Karpas-422 (cell line): Measurements from ENCODE around the gene EEPD1. TPM values are rescaled to one million over a fixed set of nuclear protein-coding genes. Genes with fewer than 3 reads are reported as not detected.

ENCODE experiments used
- DNase-seq: peaks from one replicate; pipeline ENCODE4 v3.0.0-alpha.2; 2015
- H2AFZ ChIP-seq: fragments of 200-600 bp; sonication (generic); 2 replicates; pipeline ENCODE4 v1.6.1; 2014; ENCODE audit warnings: antibody characterized with exemption, low read length, mixed read lengths
- H3K27ac ChIP-seq: fragments of 200-600 bp; sonication (generic); 2 replicates; pipeline ENCODE4 v1.5.1; 2014; ENCODE audit warnings: mild to moderate bottlenecking, low read length, moderate library complexity
- H3K27me3 ChIP-seq: fragments of 200-600 bp; sonication (generic); 2 replicates; pipeline ENCODE4 v1.6.1; 2014; ENCODE audit warnings: low read length, mixed read lengths
- H3K36me3 ChIP-seq: fragments of 200-600 bp; sonication (generic); 2 replicates; pipeline ENCODE4 v1.6.1; 2014; ENCODE audit warnings: low read length, mixed read lengths; ENCODE audit not compliant: insufficient read depth
- H3K4me1 ChIP-seq: fragments of 200-600 bp; sonication (generic); 2 replicates; pipeline ENCODE4 v1.6.1; 2014; ENCODE audit warnings: mild to moderate bottlenecking, low read length, mixed read lengths
- H3K4me2 ChIP-seq: fragments of 200-600 bp; sonication (generic); 2 replicates; pipeline ENCODE4 v1.6.1; 2014; ENCODE audit warnings: low read length, low read depth, mild to moderate bottlenecking; ENCODE audit not compliant: poor library complexity, severe bottlenecking
- H3K4me3 ChIP-seq: fragments of 200-600 bp; sonication (generic); 2 replicates; pipeline ENCODE4 v1.5.1; 2014; ENCODE audit warnings: mild to moderate bottlenecking, antibody characterized with exemption, low read length, mixed read lengths
- H3K79me2 ChIP-seq: fragments of 200-600 bp; sonication (generic); 2 replicates; pipeline ENCODE4 v1.6.1; 2014; ENCODE audit warnings: mild to moderate bottlenecking, low read length, mixed read lengths
- H3K9ac ChIP-seq: fragments of 200-600 bp; sonication (generic); 2 replicates; pipeline ENCODE4 v1.6.0; 2014; ENCODE audit warnings: low read length
- H3K9me2 ChIP-seq: fragments of 200-600 bp; sonication (generic), shearing (Covaris generic); replicated peaks from 2 replicates; pipeline ENCODE4 v1.6.0; 2014; ENCODE audit warnings: mild to moderate bottlenecking, low read length, moderate library complexity; ENCODE audit not compliant: insufficient read depth
- H3K9me3 ChIP-seq: fragments of 300-700, 200-600 bp; sonication (generic); 2 replicates; pipeline ENCODE4 v1.6.1; 2014; ENCODE audit warnings: low read length, mixed read lengths
- H4K20me1 ChIP-seq: fragments of 200-600 bp; sonication (generic); 2 replicates; pipeline ENCODE4 v1.6.1; 2014; ENCODE audit warnings: mild to moderate bottlenecking, antibody characterized with exemption, low read length, low read depth; ENCODE audit not compliant: insufficient read depth
- total RNA-seq: library from RNA; depleted of rRNA; stranded (reverse); fragments of >200 nt; shearing (Covaris generic); gene quantifications from 2 replicates; pipeline ENCODE4 v1.2.3, GENCODE V29; 2014; ENCODE audit warnings: low replicate concordance

EEPD1 gene
- total RNA-seq, 1 experiment from 2014 or later, result 28.8 TPM

DNA sequence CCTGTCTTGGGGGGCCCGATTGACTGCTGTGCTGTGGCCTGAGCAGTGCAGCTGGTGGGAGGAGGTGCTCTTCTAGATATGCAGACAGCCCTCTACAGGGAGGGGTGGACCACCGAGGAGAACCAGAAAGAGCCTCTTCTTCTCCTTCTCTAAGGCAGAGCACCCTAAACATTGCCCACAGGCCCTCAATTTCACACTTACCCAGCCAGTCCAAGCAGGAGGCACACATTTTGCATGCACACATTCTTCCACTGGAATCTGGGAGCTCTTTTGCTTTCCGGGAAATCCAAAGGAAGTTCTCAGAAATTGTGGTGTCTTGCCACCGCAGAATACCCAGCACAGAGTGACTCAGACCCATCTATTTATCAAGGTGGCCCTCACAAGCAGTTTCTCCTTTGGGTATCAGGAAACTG lies 45.8 kb downstream of the EEPD1 start:
- Histone ChIP-seq H3K4me3 (no peak overlapping the region), H3K27me3 (no peaks in the 10 kb centered on the region), H2AFZ (no peak overlapping the region), H3K27ac (peak overlapping the region; percentile 63), H3K9me3 (no peaks in the 10 kb centered on the region), H3K79me2 (peaks cover 84% of the 10 kb centered on the region), H3K4me2 (no peak overlapping the region), H3K4me1 (peaks cover 69% of the 10 kb centered on the region), H3K9ac (0 out of 2 replicates have a peak overlapping the region, but pooled peaks have one; percentile 13), H3K9me2 (no peaks in the 10 kb centered on the region), H4K20me1 (no peaks in the 10 kb centered on the region), H3K36me3 (peaks cover 20% of the 10 kb centered on the region)
- no peak for DNase-seq

- Histone ChIP-seq H3K4me1 (peaks cover 69% of the 10 kb centered on the region), H3K79me2 (peaks cover 84% of the 10 kb centered on the region), H4K20me1 (no peaks in the 10 kb centered on the region), H3K9me2 (no peaks in the 10 kb centered on the region), H3K9ac (no peak overlapping the region), H3K27me3 (no peaks in the 10 kb centered on the region), H2AFZ (no peak overlapping the region), H3K27ac (peak overlapping the region; percentile 63), H3K36me3 (peaks cover 15% of the 10 kb centered on the region), H3K9me3 (no peaks in the 10 kb centered on the region), H3K4me3 (no peak overlapping the region), H3K4me2 (no peak overlapping the region)
- no peak for DNase-seq
These were observed 46.3 kb downstream of the EEPD1 start for GRCh38 chr7:36199329-36199728.

- Histone ChIP-seq H2AFZ (no peak overlapping the region), H3K27ac (peak overlapping the region; percentile 31; the same call in 1 of the 2 replicates), H4K20me1 (no peaks in the 10 kb centered on the region), H3K4me1 (peaks cover 70% of the 10 kb centered on the region), H3K9ac (no peak overlapping the region), H3K9me3 (no peaks in the 10 kb centered on the region), H3K4me3 (no peak overlapping the region), H3K9me2 (no peaks in the 10 kb centered on the region), H3K4me2 (no peak overlapping the region), H3K79me2 (peaks cover 84% of the 10 kb centered on the region), H3K36me3 (0 out of 2 replicates have a peak, but pooled peaks cover 3% of the 10 kb centered on the region), H3K27me3 (no peaks in the 10 kb centered on the region)
- DNase-seq, result no peak
These were observed 48.2 kb downstream of the EEPD1 start for GRCh38 chr7:36201122-36201723.

- Histone ChIP-seq H2AFZ (no peak overlapping the region), H3K9me3 (no peaks in the 10 kb centered on the region), H3K9ac (no peak overlapping the region), H3K79me2 (peaks cover 94% of the 10 kb centered on the region), H4K20me1 (no peaks in the 10 kb centered on the region), H3K36me3 (0 out of 2 replicates have a peak, but pooled peaks cover 3% of the 10 kb centered on the region), H3K4me1 (peaks cover 82% of the 10 kb centered on the region), H3K27me3 (no peaks in the 10 kb centered on the region), H3K27ac (peak overlapping the region; percentile 31; the same call in 1 of the 2 replicates), H3K4me3 (no peak overlapping the region), H3K4me2 (no peak overlapping the region), H3K9me2 (no peaks in the 10 kb centered on the region)
- DNase-seq, result no peak
These were observed 49.3 kb downstream of the EEPD1 start for GRCh38 chr7:36202398-36202797.

DNA sequence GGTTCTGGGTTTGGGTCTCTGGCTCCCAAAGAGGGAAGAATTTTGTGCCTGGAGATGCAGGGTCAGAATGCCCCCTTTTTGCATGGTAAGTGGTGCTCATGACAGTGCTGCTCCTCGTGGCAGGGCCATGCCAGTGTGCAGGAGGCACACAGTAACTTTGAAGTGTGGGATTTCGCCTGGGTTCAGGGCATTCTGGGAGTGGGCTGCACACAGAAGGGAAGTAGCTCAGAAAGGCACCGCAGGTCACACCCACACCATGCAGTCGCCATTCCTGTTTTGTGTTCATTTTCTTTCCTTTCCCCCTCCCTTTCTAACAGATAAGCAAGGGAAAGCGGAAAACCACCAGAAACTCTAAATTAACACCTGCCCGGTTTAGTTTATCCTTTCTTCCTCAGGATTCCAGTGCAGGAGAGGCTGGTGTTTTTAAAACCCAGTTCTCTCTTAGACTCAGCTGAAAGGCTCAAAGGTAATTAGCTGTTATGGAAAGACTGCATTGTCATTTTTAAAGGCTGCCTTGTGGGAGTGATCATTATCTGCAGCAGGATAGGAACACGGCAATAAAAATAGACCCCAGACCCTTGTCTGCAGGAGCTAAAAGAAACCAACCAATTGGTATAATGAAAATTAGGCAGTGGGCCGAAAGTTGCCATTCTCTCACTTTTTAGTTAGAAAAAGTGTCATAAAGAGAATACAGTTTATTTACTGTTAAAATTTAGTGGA lies 50.2 kb downstream of the EEPD1 start:
- H3K4me1 ChIP-seq, result peaks cover 88% of the 10 kb centered on the region
- no peak overlapping the region for H2AFZ ChIP-seq
- no peak for DNase-seq
- H4K20me1 ChIP-seq, result no peaks in the 10 kb centered on the region
- H3K79me2 ChIP-seq, result peaks cover 99% of the 10 kb centered on the region
- no peak overlapping the region for H3K9ac ChIP-seq
- peak overlapping the region; percentile 25 for H3K27ac ChIP-seq
- H3K4me2 ChIP-seq, result no peak overlapping the region
- no peaks in the 10 kb centered on the region for H3K9me3 ChIP-seq
- 0 out of 2 replicates have a peak, but pooled peaks cover 3% of the 10 kb centered on the region for H3K36me3 ChIP-seq
- no peaks in the 10 kb centered on the region for H3K9me2 ChIP-seq
- no peaks in the 10 kb centered on the region for H3K27me3 ChIP-seq
- H3K4me3 ChIP-seq, result no peak overlapping the region

DNA sequence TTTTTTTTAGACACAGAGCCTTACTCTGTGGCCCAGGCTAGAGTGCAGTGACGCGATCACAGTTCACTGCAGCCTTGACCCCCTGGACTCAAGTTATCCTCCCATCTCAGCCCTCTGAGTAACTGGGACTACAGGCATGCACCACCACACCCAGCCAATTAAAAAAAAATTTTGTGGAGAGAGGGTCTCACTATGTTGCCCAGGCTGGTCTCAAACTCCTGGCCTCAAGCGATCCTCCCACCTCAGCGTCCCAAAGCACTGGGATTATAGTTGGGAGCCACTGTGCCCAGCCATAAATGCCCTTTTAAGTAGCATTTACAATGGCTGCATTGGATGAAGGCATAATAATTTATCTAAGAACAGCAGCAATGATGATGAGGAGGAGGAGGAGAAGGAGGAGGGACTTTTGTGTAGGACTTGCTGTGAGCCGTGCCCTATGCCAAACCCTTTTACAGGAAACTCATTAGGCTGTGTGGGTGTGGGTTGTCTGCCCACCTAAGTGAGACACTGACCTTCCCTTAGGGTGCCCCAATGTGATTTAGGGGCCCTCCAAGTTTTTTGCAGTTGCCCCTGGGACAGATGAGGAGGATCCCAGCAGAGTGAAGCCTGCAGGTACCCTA lies 51.1 kb downstream of the EEPD1 start:
- H3K36me3 ChIP-seq, result no peaks in the 10 kb centered on the region

DNA sequence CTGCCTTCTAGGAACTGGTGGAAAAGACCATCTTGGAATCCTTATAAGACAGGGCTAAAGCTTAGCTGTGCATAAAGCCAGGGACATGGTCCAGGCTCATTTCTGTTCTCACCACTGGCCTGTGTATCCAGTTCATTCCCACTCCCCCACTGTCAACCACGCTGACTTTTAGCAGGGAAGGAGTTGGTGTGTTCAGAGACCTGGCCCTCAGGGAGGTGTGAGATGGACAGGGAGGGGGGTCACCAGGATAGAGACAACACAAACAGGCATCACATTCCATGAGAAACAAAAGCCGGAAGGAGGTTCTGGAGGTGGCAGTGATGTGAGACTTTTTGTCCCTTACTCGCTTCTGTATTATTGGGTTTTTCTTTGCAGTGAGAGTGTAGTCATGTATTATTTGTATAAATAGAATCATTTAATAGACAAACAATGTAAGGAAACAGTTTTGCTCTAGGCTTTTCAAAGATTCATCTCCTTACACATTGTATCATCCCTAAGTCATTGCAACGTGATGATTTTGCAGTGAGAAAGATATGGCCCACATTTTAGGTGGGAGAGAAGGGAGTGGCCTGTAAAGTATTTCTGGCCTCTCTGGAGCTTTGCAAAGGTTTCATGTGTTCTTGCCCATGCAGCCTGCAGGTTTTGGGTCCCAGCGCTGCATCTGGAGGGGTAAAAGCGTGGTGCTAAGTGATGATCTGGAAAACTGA lies 52.0 kb downstream of the EEPD1 start:
- peak overlapping the region; percentile 27; the same call in 1 of the 2 replicates for H3K27ac ChIP-seq
- H4K20me1 ChIP-seq, result no peaks in the 10 kb centered on the region
- DNase-seq, result no peak
- H3K9me2 ChIP-seq, result no peaks in the 10 kb centered on the region
- peaks cover 93% of the 10 kb centered on the region for H3K4me1 ChIP-seq
- peaks cover 100% of the 10 kb centered on the region for H3K79me2 ChIP-seq
- no peaks in the 10 kb centered on the region for H3K36me3 ChIP-seq
- H3K9me3 ChIP-seq, result no peaks in the 10 kb centered on the region
- no peak overlapping the region for H3K4me3 ChIP-seq
- no peaks in the 10 kb centered on the region for H3K27me3 ChIP-seq
- no peak overlapping the region for H3K9ac ChIP-seq
- no peak overlapping the region for H3K4me2 ChIP-seq
- no peak overlapping the region for H2AFZ ChIP-seq

More for the DNA sequence above, 51.1 kb downstream of the EEPD1 start:
- 0 out of 2 replicates have a peak overlapping the region, but pooled peaks have one; percentile 27 for H3K27ac ChIP-seq
- H3K4me3 ChIP-seq, result no peak overlapping the region
- no peak overlapping the region for H3K9ac ChIP-seq
- H3K9me3 ChIP-seq, result no peaks in the 10 kb centered on the region
- H3K4me2 ChIP-seq, result no peak overlapping the region
- no peaks in the 10 kb centered on the region for H4K20me1 ChIP-seq
- no peak for DNase-seq
- no peaks in the 10 kb centered on the region for H3K27me3 ChIP-seq
- no peaks in the 10 kb centered on the region for H3K9me2 ChIP-seq
- H3K4me1 ChIP-seq, result peaks cover 88% of the 10 kb centered on the region
- no peak overlapping the region for H2AFZ ChIP-seq
- peaks cover 100% of the 10 kb centered on the region for H3K79me2 ChIP-seq
